GM12892 (cell line): ENCODE data around the gene PDLIM7.

Source experiments
- POLR2A ChIP-seq: IDR thresholded peaks from 2 replicates; pipeline ENCODE4 v1.6.1; 2011; ENCODE audit warnings: low read depth, low read length, control low read depth
- POLR2AphosphoS5 ChIP-seq: IDR thresholded peaks from 2 replicates; pipeline ENCODE4 v1.6.1; 2011; ENCODE audit warnings: low read depth, low read length, control low read depth

DNA sequence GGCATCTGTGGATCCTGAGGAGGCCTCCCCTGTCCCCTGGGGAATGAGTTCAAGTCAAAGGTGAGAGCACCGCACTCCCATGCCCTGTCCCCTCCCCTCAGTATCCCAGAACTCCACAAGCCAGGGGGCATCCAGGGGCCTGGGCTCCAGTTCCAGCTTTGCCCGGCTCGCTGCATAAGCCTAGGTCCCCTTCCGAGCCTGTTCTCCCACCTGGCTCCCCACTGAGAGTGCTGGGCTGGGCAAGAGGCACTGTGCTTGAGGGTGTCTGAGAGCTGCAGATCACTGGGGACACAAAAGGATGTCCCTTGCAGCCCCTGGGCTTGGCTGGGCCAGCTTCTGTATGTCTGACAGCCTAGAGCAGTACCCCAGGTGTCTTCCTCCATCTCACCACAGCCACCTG lies 7.7 kb upstream of the PDLIM7 start:
- TF ChIP-seq POLR2A (0 out of 2 replicates have a peak, but pooled peaks have one; percentile 9), POLR2AphosphoS5 (0 out of 2 replicates have a peak, but pooled peaks have one; percentile 11)
